Smooth muscle cell (in vitro differentiated cells): Measurements from ENCODE around the gene CAPN7. TPM values are rescaled to one million over a fixed set of nuclear protein-coding genes. Genes with fewer than 3 reads are reported as not detected.
A peak's percentile ranks its signal among the peaks of the same experiment; 100 is the strongest.

Experiments
- DNase-seq: peaks from one replicate; lab custom pipeline; 2025; ENCODE audit not compliant: unreplicated experiment; lab: John Stamatoyannopoulos, UW
- H2AFZ ChIP-seq: fragments of 200-600 bp; sonication (generic); 2 replicates; pipeline ENCODE4 v1.6.0; 2016; ENCODE audit warnings: antibody characterized with exemption, low read depth, mild to moderate bottlenecking
- H3F3A ChIP-seq: fragments of 200-600 bp; sonication (generic); 2 replicates; pipeline ENCODE4 v1.6.0; 2017; ENCODE audit warnings: antibody characterized with exemption, low read depth
- H3K27ac ChIP-seq: fragments of 200-600 bp; sonication (generic); 2 replicates; pipeline ENCODE4 v1.5.1; 2016; ENCODE audit warnings: low read depth, mild to moderate bottlenecking
- H3K27me3 ChIP-seq: fragments of 200-600 bp; sonication (generic); 2 replicates; pipeline ENCODE4 v1.6.1; 2016; ENCODE audit warnings: low read depth, mild to moderate bottlenecking
- H3K36me3 ChIP-seq: fragments of 200-600 bp; sonication (generic); 2 replicates; pipeline ENCODE4 v1.5.1; 2016; ENCODE audit warnings: low read depth
- H3K4me1 ChIP-seq: fragments of 200-600 bp; sonication (generic); 2 replicates; pipeline ENCODE4 v1.5.1; 2016; ENCODE audit warnings: low read depth
- H3K4me2 ChIP-seq: fragments of 200-600 bp; sonication (generic); 2 replicates; pipeline ENCODE4 v1.6.0; 2016; ENCODE audit warnings: mild to moderate bottlenecking
- H3K4me3 ChIP-seq: fragments of 200-600 bp; sonication (generic); 2 replicates; pipeline ENCODE4 v1.5.1; 2016; ENCODE audit warnings: mild to moderate bottlenecking
- H3K79me2 ChIP-seq: fragments of 200-600 bp; sonication (generic); 2 replicates; pipeline ENCODE4 v1.6.0; 2016; ENCODE audit warnings: low read depth, mild to moderate bottlenecking
- H3K9ac ChIP-seq: fragments of 200-600 bp; sonication (generic); 2 replicates; pipeline ENCODE4 v1.6.0; 2016; ENCODE audit warnings: low read depth
- H3K9me3 ChIP-seq: fragments of 200-600 bp; sonication (generic); replicated peaks from 2 replicates; pipeline ENCODE4 v1.5.1; 2016; ENCODE audit warnings: low read depth
- H4K20me1 ChIP-seq: fragments of 200-600 bp; sonication (generic); 2 replicates; pipeline ENCODE4 v1.6.0; 2016; ENCODE audit warnings: low read depth
- whole genome bisulfite sequencing: methylation state at CpG from one replicate; pipeline ENCODE4 v1.1.7; 2016; ENCODE audit warnings: low lambda C conversion rate; 5-methylcytosine and 5-hydroxymethylcytosine counted together
- polyA plus RNA-seq: library from polyadenylated mRNA; unstranded; fragments of >200 nt; fragmentation: Nextera tagmentation; extraction: Ambion mirVana; gene quantifications from 2 replicates; pipeline ENCODE4 v1.2.1, GENCODE V29; 2016
- total RNA-seq: library from RNA; depleted of rRNA; stranded (reverse); fragments of >200 nt; gene quantifications from 2 replicates; pipeline ENCODE4 v1.2.3, GENCODE V29; 2014
- TF ChIP-seq, protein P1 (sequence below): fragments of 200-600 bp; sonication (generic); IDR thresholded peaks from 2 replicates; pipeline ENCODE4 v1.5.1; 2017; ENCODE audit warnings: borderline replicate concordance, mild to moderate bottlenecking, antibody characterized with exemption; ENCODE audit not compliant: insufficient read depth, poor library complexity, severe bottlenecking

Gene CAPN7
- total and polyA plus RNA-seq, 2 experiments from 2014 or later = 20.5 to 38.7 TPM

DNA sequence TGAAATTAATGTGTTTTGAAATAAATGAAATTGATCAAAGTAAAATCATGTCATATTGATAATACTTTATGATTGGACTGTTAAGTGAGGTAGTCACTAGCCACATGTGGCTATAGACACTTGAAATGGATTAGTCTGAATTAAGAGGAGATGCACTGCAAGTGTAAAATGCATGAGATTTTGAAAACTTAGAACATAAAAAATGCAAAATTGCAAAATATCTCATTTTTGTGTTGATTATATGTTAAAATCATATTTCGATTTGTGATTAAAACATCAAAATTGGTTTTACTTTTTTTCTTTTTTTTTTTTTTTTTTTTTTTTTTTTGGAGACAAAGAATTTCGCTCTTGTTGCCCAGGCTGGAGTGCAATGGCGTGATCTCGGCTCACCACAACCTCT is 23.2 kb downstream of the CAPN7 start:
- Histone ChIP-seq H3K9me3 (no peaks in the 10 kb centered on the region), H3K9ac (no peak overlapping the region), H3K4me2 (no peak overlapping the region), H3K36me3 (peaks cover 34% of the 10 kb centered on the region), H4K20me1 (no peaks in the 10 kb centered on the region), H3F3A (no peaks in the 10 kb centered on the region), H2AFZ (no peak overlapping the region), H3K79me2 (peaks cover 7% of the 10 kb centered on the region), H3K4me3 (no peak overlapping the region), H3K4me1 (no peaks in the 10 kb centered on the region), H3K27ac (no peak overlapping the region), H3K27me3 (no peaks in the 10 kb centered on the region)
- TF ChIP-seq, protein P1, sequence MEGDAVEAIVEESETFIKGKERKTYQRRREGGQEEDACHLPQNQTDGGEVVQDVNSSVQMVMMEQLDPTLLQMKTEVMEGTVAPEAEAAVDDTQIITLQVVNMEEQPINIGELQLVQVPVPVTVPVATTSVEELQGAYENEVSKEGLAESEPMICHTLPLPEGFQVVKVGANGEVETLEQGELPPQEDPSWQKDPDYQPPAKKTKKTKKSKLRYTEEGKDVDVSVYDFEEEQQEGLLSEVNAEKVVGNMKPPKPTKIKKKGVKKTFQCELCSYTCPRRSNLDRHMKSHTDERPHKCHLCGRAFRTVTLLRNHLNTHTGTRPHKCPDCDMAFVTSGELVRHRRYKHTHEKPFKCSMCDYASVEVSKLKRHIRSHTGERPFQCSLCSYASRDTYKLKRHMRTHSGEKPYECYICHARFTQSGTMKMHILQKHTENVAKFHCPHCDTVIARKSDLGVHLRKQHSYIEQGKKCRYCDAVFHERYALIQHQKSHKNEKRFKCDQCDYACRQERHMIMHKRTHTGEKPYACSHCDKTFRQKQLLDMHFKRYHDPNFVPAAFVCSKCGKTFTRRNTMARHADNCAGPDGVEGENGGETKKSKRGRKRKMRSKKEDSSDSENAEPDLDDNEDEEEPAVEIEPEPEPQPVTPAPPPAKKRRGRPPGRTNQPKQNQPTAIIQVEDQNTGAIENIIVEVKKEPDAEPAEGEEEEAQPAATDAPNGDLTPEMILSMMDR = no peak
- no peak for DNase-seq
- WGBS = 89% methylated on average over 4 of the region's 4 CpGs

- H3K36me3 ChIP-seq = peaks cover 19% of the 10 kb centered on the region
Observed at GRCh38 chr3:15241341-15241740, 35.3 kb downstream of the CAPN7 start.

GRCh38 chr3:15243822-15244482 is 37.9 kb downstream of the CAPN7 start:
- Histone ChIP-seq H3K9me3 (no peaks in the 10 kb centered on the region), H3K79me2 (no peaks in the 10 kb centered on the region), H3K4me2 (no peak overlapping the region), H3K27ac (no peak overlapping the region), H3K27me3 (no peaks in the 10 kb centered on the region), H4K20me1 (no peaks in the 10 kb centered on the region), H3K4me3 (no peak overlapping the region), H3F3A (no peaks in the 10 kb centered on the region), H2AFZ (no peak overlapping the region), H3K36me3 (peaks cover 20% of the 10 kb centered on the region), H3K9ac (no peak overlapping the region), H3K4me1 (no peaks in the 10 kb centered on the region)
- 93% methylated on average over 5 of the region's 5 CpGs for WGBS
- TF ChIP-seq, protein P1 = no peak
- DNase-seq = no peak

More at GRCh38 chr3:15241341-15241740, 35.3 kb downstream of the CAPN7 start:
- Histone ChIP-seq H2AFZ (no peak overlapping the region), H3F3A (no peaks in the 10 kb centered on the region), H3K9me3 (no peaks in the 10 kb centered on the region), H3K4me2 (no peak overlapping the region), H3K4me1 (no peaks in the 10 kb centered on the region), H3K4me3 (no peak overlapping the region), H3K9ac (no peak overlapping the region), H3K27ac (no peak overlapping the region), H4K20me1 (peaks cover 4% of the 10 kb centered on the region), H3K79me2 (no peaks in the 10 kb centered on the region), H3K27me3 (no peaks in the 10 kb centered on the region)
- no peak for DNase-seq
- TF ChIP-seq, protein P1 = peak; percentile 14
- WGBS = 100% methylated on average over 1 of the region's 1 CpG

DNA sequence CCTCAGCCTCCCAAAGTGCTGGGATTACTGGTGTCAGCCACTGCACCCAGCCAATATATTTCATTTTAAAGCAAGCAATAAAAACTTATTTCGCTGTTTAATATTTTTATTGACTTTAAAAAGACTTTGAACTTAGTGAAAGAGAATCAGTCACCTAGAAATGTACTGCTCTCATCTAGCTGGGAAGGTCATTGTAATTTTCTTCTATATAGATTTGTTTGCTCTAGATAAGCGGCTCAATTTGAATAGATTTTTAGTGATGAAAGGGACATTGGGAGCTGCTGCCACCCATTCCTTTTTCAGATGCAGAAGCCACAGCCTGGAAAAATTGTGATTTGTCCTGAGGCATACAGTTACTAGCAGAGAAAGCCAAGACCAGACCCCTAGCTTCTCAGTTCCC is 40.1 kb downstream of the CAPN7 start:
- H3K36me3 ChIP-seq = peaks cover 24% of the 10 kb centered on the region
- no peak overlapping the region for H3K4me2 ChIP-seq
- DNase-seq = no peak

More for the DNA sequence above, 40.1 kb downstream of the CAPN7 start:
- Histone ChIP-seq H3K9ac (no peak overlapping the region), H3K79me2 (no peaks in the 10 kb centered on the region), H3K4me3 (no peak overlapping the region), H3K27ac (no peak overlapping the region), H3F3A (no peaks in the 10 kb centered on the region), H3K9me3 (no peaks in the 10 kb centered on the region), H3K27me3 (no peaks in the 10 kb centered on the region), H3K4me1 (no peaks in the 10 kb centered on the region), H2AFZ (no peak overlapping the region), H4K20me1 (no peaks in the 10 kb centered on the region)
- 95% methylated on average over 2 of the region's 2 CpGs for WGBS
- TF ChIP-seq, protein P1 = no peak
